Activated CD4-positive, alpha-beta T cell treated with anti-CD3 and anti-CD28 coated beads, Interleukin-2, Interleukin-6, amounts not matched to agents 100 ng/mL and 50 ng/mL, durations not matched to agents 16 hours and 8 hours (primary cell): Measurements from ENCODE around the gene MTA1.

ENCODE experiments used
- DNase-seq: peaks from one replicate; pipeline ENCODE4 v3.0.0-alpha.2; 2020

Gene MTA1

GRCh38 chr14:105446971-105447370 lies 27.3 kb downstream of the MTA1 start:
- DNase-seq = no peak

GRCh38 chr14:105447651-105448640 lies 28.3 kb downstream of the MTA1 start:
- DNase-seq = no peak

- peak; percentile 67 for DNase-seq
Measured at GRCh38 chr14:105448706-105449111, 29.1 kb downstream of the MTA1 start.

GRCh38 chr14:105449276-105450122 lies 29.9 kb downstream of the MTA1 start:
- DNase-seq = no peak

- no peak for DNase-seq
Measured at GRCh38 chr14:105450123-105450505, 30.5 kb downstream of the MTA1 start.

- no peak for DNase-seq
Measured at GRCh38 chr14:105450864-105451720, 31.5 kb downstream of the MTA1 start.

- DNase-seq = no peak
Measured at GRCh38 chr14:105452963-105453362, 33.3 kb downstream of the MTA1 start.

GRCh38 chr14:105453847-105454246 lies 34.2 kb downstream of the MTA1 start:
- no peak for DNase-seq

GRCh38 chr14:105455086-105455640 lies 35.5 kb downstream of the MTA1 start:
- no peak for DNase-seq

- no peak for DNase-seq
Measured at GRCh38 chr14:105455766-105456660, 36.4 kb downstream of the MTA1 start.

- DNase-seq = no peak
Measured at GRCh38 chr14:105456736-105457617, 37.4 kb downstream of the MTA1 start.

GRCh38 chr14:105458010-105458409 lies 38.4 kb downstream of the MTA1 start:
- no peak for DNase-seq

GRCh38 chr14:105458571-105458970 lies 38.9 kb downstream of the MTA1 start:
- DNase-seq = no peak

- no peak for DNase-seq
Measured at GRCh38 chr14:105460116-105460515, 40.5 kb downstream of the MTA1 start.

GRCh38 chr14:105460616-105461015 lies 41.0 kb downstream of the MTA1 start:
- no peak for DNase-seq

- DNase-seq = no peak
Measured at GRCh38 chr14:105461903-105462302, 42.3 kb downstream of the MTA1 start.

GRCh38 chr14:105464501-105464900 lies 44.9 kb downstream of the MTA1 start:
- DNase-seq = no peak

GRCh38 chr14:105465209-105466031 lies 45.8 kb downstream of the MTA1 start:
- no peak for DNase-seq

GRCh38 chr14:105466531-105467248 lies 47.1 kb downstream of the MTA1 start:
- DNase-seq = no peak
